Fibroblast of the conjunctiva (primary cell): ENCODE results near the gene SEC14L2.

Experiments
- DNase-seq: peaks from one replicate; pipeline ENCODE4 v3.0.0-alpha.2; 2010; ENCODE audit warnings: low read depth

Gene SEC14L2

DNA sequence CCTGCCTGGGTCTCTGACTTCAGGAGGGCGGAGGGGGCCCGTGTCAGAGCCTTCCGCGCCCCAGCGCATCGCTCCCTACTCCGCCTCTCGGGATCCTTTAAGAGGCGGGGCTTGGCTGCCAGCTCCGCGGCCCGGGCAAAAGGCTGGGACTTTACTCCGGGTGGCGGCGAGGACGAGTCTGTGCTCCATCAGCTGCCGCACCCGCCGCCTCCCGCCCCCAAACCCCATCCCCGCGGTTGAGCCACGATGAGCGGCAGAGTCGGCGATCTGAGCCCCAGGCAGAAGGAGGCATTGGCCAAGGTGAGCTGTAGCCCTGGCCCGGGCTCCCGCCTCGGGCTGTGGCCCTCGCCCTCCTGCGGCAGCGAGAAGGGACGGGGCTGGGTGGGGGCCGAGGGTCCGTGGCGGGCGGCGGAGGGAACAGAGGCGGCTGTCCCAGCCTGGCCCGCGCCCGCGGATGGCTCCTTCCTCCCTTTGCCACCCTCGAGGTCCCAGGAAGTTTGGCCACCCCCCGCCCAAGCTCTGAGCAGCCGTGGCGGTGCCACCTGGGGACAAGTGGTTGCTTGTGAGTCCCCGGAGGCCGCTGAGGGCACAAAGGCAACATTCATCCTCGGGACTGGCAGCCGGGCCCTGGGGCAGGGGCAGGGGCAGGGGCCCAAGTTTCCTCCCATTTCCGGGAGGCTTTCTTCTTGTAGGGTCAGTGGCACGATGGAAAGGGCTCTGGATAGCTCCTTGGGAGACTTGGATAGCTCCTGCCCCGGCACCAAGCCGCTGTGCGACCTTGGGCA, at the start of gene SEC14L2:
TSS of gene SEC14L2 (plus strand) at position 148 of the 785 bp plus-strand sequence. CDS start at position 247, 99 bp downstream.
- DNase-seq, result no peak

- no peak for DNase-seq
Observed at GRCh38 chr22:30347255-30347892, 49.4 kb upstream of the SEC14L2 start.

- no peak for DNase-seq
Observed at GRCh38 chr22:30348404-30348803, 48.4 kb upstream of the SEC14L2 start.

- peak; percentile 32 for DNase-seq
Observed at GRCh38 chr22:30348809-30349208, 48.0 kb upstream of the SEC14L2 start.

DNA sequence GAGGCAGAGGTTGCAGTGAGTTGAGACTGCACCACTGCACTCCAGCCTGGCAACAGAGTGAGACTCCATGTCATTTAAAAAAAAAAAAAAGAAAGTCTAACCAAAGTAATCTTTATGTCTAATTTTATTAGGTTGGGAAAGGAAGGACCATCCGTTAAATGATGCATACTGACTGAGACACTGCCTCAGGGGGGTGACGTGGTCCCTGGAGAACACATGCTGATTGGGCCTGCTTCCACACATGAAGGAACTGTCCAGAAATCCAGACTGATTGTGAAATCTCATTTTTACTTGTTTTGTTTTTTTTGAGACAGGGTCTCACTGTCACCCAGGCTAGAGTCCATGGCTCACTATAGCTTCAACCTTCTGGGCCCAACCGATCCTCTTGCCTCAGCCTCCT, 45.6 kb upstream of the SEC14L2 start:
- DNase-seq, result no peak

DNA sequence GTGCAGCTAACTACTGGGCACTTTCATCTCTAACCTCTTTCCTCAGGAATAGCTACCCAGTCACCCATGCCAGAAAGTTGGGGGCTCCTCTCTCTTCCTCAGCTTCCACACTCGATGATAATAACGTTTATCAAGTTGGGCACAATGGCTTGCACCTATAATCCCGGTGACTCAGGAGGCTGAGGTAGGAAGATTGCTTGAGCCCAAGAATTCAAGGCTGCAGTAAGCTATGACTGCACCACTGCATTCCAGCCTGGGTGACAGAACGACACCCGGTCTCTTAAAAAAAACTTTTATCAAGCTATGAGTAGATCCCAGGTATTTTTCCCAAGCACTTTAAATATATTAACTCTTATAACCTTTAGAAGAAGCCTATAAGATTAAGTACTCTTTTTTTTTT, 42.2 kb upstream of the SEC14L2 start:
- no peak for DNase-seq

DNA sequence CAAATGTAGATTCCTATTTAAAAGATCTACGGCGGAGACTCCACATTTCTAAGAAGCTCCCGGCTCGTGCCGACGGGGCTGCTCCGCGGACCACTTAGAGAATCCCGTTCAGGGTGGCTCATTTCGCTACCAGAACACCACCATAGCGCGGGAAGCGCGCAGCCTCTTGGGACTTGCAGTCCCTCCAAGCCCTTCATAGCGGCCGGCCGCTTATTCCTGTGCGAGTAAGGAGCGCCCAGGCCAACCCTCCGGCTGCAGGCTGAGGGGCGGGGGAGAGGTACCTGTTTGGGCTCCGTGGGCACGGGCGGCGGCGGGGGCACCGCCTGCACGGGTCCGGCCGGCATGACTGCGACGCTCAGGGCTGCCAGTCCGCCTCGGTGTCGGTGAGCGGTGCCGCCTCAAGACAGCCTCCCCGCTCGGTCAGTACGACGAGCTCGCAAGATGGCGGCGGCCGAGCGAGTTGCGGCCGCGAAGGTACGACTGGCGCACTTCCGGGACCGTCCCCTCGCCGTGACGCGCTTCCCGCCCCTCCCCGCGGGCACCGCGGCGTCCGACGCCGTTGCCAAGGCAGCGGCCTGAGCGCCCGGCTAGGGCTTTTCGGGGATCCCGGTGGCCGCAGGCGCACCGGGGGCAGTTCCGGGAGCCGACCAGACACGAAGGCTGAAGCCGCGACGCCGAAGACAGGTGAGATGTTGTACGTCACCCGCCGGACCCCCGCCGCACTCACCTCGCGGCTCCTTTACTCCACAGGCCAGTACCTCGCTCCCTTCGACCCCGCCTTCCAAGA, 40.2 kb upstream of the SEC14L2 start, which contains the start of the genes CCDC157 and SF3A1:
TSS of gene CCDC157 (plus strand) at position 559 of the 787 bp plus-strand sequence. CDS start 8,994 bp downstream, outside the sequence.
TSS of gene SF3A1 (minus strand) at position 446 of the 787 bp plus-strand sequence. CDS start at position 344, 102 bp downstream.
- peak; percentile 75 for DNase-seq

DNA sequence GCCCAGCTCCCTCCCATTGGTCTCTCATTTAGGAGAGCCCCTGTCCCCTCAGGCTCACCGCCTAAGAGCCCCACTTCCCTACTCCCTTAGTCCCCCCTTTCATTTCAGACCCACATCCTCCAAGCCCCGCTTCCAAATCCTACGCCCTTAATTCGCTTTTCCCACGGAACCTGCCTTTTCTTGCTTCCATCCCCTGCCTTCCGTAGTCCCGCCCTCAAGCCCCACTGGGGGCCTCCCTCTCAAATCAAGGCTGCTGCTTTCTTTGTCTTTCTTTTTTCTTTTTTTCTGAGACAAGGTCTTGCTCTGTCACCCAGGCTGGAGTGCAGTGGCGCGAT, 39.6 kb upstream of the SEC14L2 start:
- no peak for DNase-seq

GRCh38 chr22:30357650-30358215, 39.1 kb upstream of the SEC14L2 start:
- no peak for DNase-seq

GRCh38 chr22:30358541-30358940, 38.3 kb upstream of the SEC14L2 start:
- no peak for DNase-seq

- no peak for DNase-seq
Observed at GRCh38 chr22:30361916-30362650, 34.7 kb upstream of the SEC14L2 start.

- DNase-seq, result no peak
Observed at GRCh38 chr22:30362651-30363281, 34.1 kb upstream of the SEC14L2 start.

GRCh38 chr22:30365891-30366290, 30.9 kb upstream of the SEC14L2 start:
- DNase-seq, result no peak

- no peak for DNase-seq
Observed at GRCh38 chr22:30368420-30368819, 28.4 kb upstream of the SEC14L2 start.

GRCh38 chr22:30370641-30371230, 26.1 kb upstream of the SEC14L2 start:
- DNase-seq, result no peak

- DNase-seq, result no peak
Observed at GRCh38 chr22:30371321-30371720, 25.5 kb upstream of the SEC14L2 start.

GRCh38 chr22:30371981-30372380, 24.8 kb upstream of the SEC14L2 start:
- no peak for DNase-seq

DNA sequence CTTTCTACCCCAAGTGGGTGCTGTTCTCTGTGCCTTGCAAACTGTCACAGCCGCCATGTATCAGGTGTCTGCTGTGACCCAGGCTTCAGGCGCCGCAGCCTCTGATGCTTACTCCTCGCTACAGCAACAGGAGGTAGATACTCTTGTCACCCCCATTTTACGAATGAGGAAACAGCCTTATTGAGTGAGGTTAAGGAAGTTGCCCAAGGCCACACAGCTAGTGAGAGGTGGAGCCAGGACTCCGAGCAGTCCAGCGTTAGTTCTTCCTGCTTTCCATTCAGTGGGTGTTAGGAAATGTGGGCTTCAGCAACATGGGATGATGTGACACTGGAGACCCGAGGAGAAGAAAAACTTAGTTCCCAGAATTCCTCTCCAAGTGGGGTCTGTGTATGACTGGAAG, 23.9 kb upstream of the SEC14L2 start:
- no peak for DNase-seq

DNA sequence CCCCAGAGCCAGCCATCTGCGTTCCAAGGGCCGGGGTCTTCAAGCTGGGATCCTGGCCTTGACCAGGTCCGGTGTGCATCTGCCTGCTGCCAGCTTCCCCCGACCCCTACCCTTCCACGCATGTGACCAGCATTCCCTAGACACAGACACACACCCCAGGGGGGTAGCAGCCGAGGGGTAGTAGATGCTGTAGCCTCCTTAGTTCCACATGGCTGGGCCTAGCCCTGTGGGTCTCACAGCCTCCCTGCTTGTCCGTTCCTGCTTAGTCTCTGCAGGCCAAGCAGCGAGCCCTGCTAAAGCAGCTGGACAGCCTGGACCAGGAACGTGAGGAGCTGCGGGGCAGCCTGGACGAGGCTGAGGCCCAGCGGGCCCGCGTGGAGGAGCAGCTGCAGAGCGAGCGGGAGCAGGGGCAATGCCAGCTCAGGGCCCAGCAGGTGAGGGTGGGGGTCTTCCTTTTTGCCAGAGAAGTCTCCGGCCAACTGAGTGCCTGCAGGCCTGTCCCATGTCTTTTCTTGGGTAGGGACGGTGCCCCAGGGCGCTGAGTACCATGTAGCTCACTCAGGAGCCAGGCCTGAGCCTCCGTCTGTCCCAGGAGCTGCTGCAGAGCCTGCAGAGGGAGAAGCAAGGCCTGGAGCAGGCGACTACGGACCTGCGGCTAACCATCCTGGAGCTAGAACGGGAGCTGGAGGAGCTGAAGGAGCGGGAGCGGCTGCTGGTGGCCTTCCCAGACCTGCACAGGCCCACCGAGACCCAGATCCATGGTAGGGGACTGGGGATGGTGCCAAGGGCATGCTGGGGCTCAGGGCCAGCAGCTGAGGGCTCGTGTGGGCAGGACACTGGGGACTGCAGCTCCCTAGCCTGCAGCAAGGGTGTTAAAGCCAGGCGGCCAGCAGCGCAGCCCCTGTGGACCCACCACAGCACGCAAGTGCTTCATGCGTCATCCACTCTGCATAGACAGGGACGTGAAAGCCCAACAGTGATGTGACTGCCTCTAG, 23.2 kb upstream of the SEC14L2 start:
- DNase-seq, result no peak
